Ectodermal cell (in vitro differentiated cells): Measurements from ENCODE around the gene LDLRAD4.

Experiments
- H3K27ac ChIP-seq: 2 replicates; pipeline ENCODE4 v1.7.0; 2013; ENCODE audit warnings: mild to moderate bottlenecking, low read depth, low read length; ENCODE audit not compliant: insufficient read depth, poor library complexity, severe bottlenecking
- H3K27me3 ChIP-seq: 2 replicates; pipeline ENCODE4 v1.7.0; 2013; ENCODE audit warnings: mild to moderate bottlenecking, low read length; ENCODE audit not compliant: insufficient read depth, control insufficient read depth, poor library complexity, severe bottlenecking
- H3K36me3 ChIP-seq: one replicate; pipeline ENCODE4 v1.7.0; 2013; ENCODE audit warnings: low read length; ENCODE audit not compliant: control insufficient read depth, insufficient read depth
- H3K4me1 ChIP-seq: one replicate; pipeline ENCODE4 v1.7.0; 2013; ENCODE audit warnings: low read length; ENCODE audit not compliant: control insufficient read depth, insufficient read depth
- H3K4me3 ChIP-seq: 2 replicates; pipeline ENCODE4 v1.7.0; 2013; ENCODE audit warnings: low read depth, low read length, control low read depth; ENCODE audit not compliant: insufficient read depth
- H3K9me3 ChIP-seq: 2 replicates; pipeline ENCODE4 v1.7.0; 2013; ENCODE audit warnings: mild to moderate bottlenecking, low read length, moderate library complexity; ENCODE audit not compliant: control insufficient read depth
- WGBS, 2 experiments: methylation state at CpG; one replicate each; pipeline ENCODE4 v1.1.7; 2013; ENCODE audit warnings: missing lambda C conversion rate in 2 of 2; 5-methylcytosine and 5-hydroxymethylcytosine counted together

LDLRAD4 gene

GRCh38 chr18:13625843-13626543 is 407.4 kb downstream of the LDLRAD4 start:
- no peak overlapping the region for H3K4me3 ChIP-seq
- no peaks in the 10 kb centered on the region for H3K36me3 ChIP-seq
- H3K27me3 ChIP-seq = no peaks in the 10 kb centered on the region
- H3K27ac ChIP-seq = no peak overlapping the region
- peaks cover 10% of the 10 kb centered on the region for H3K4me1 ChIP-seq
- H3K9me3 ChIP-seq = no peaks in the 10 kb centered on the region
- 95 to 98% methylated on average over 8 of the region's 8 CpGs for WGBS, 2 experiments

GRCh38 chr18:13626544-13626908 is 408.0 kb downstream of the LDLRAD4 start:
- Histone ChIP-seq H3K36me3 (no peaks in the 10 kb centered on the region), H3K4me1 (peaks cover 10% of the 10 kb centered on the region), H3K27me3 (no peaks in the 10 kb centered on the region), H3K9me3 (no peaks in the 10 kb centered on the region), H3K27ac (no peak overlapping the region), H3K4me3 (no peak overlapping the region)
- WGBS, 2 experiments = 90 to 91% methylated on average over 2 of the region's 2 CpGs

- H3K36me3 ChIP-seq = no peaks in the 10 kb centered on the region
- 89 to 91% methylated on average over 8 of the region's 8 CpGs for WGBS, 2 experiments
- H3K9me3 ChIP-seq = no peaks in the 10 kb centered on the region
- no peaks in the 10 kb centered on the region for H3K27me3 ChIP-seq
- peaks cover 10% of the 10 kb centered on the region for H3K4me1 ChIP-seq
- no peak overlapping the region for H3K27ac ChIP-seq
- no peak overlapping the region for H3K4me3 ChIP-seq
Observed at GRCh38 chr18:13627639-13628038, 409.1 kb downstream of the LDLRAD4 start.

GRCh38 chr18:13628211-13628610 is 409.7 kb downstream of the LDLRAD4 start:
- no peaks in the 10 kb centered on the region for H3K9me3 ChIP-seq
- no peaks in the 10 kb centered on the region for H3K36me3 ChIP-seq
- H3K27me3 ChIP-seq = no peaks in the 10 kb centered on the region
- H3K27ac ChIP-seq = no peak overlapping the region
- H3K4me1 ChIP-seq = peaks cover 10% of the 10 kb centered on the region
- WGBS, 2 experiments = 60 to 66% methylated on average over 9 of the region's 9 CpGs
- no peak overlapping the region for H3K4me3 ChIP-seq

GRCh38 chr18:13629841-13630715 is 411.5 kb downstream of the LDLRAD4 start:
- H3K27ac ChIP-seq = no peak overlapping the region
- WGBS, 2 experiments = 49 to 57% methylated on average over 8 of the region's 8 CpGs

GRCh38 chr18:13630716-13631268 is 412.2 kb downstream of the LDLRAD4 start:
- Histone ChIP-seq H3K36me3 (no peaks in the 10 kb centered on the region), H3K27ac (no peak overlapping the region), H3K4me3 (no peak overlapping the region), H3K4me1 (peaks cover 10% of the 10 kb centered on the region), H3K9me3 (no peaks in the 10 kb centered on the region), H3K27me3 (no peaks in the 10 kb centered on the region)
- 87 to 90% methylated on average over 6 to 7 of the region's 7 CpGs for WGBS, 2 experiments

More at GRCh38 chr18:13629841-13630715, 411.5 kb downstream of the LDLRAD4 start:
- no peaks in the 10 kb centered on the region for H3K27me3 ChIP-seq
- H3K36me3 ChIP-seq = no peaks in the 10 kb centered on the region
- peaks cover 10% of the 10 kb centered on the region for H3K4me1 ChIP-seq
- no peak overlapping the region for H3K4me3 ChIP-seq
- no peaks in the 10 kb centered on the region for H3K9me3 ChIP-seq

GRCh38 chr18:13633700-13634099 is 415.1 kb downstream of the LDLRAD4 start:
- no peaks in the 10 kb centered on the region for H3K4me1 ChIP-seq
- H3K9me3 ChIP-seq = no peaks in the 10 kb centered on the region
- no peak overlapping the region for H3K27ac ChIP-seq
- no peak overlapping the region for H3K4me3 ChIP-seq
- no peaks in the 10 kb centered on the region for H3K27me3 ChIP-seq
- H3K36me3 ChIP-seq = no peaks in the 10 kb centered on the region
- 90 to 94% methylated on average over 5 of the region's 5 CpGs for WGBS, 2 experiments

GRCh38 chr18:13635046-13635445 is 416.5 kb downstream of the LDLRAD4 start:
- Histone ChIP-seq H3K4me1 (no peaks in the 10 kb centered on the region), H3K27me3 (no peaks in the 10 kb centered on the region), H3K4me3 (no peak overlapping the region), H3K9me3 (no peaks in the 10 kb centered on the region), H3K27ac (no peak overlapping the region), H3K36me3 (no peaks in the 10 kb centered on the region)
- WGBS, 2 experiments = 94% methylated on average over 5 of the region's 5 CpGs

- 92 to 94% methylated on average over 10 of the region's 10 CpGs for WGBS, 2 experiments
- H3K4me1 ChIP-seq = no peaks in the 10 kb centered on the region
Observed at GRCh38 chr18:13638719-13639595, 420.4 kb downstream of the LDLRAD4 start.

More at GRCh38 chr18:13638719-13639595, 420.4 kb downstream of the LDLRAD4 start:
- H3K27me3 ChIP-seq = peaks cover 21% of the 10 kb centered on the region
- H3K36me3 ChIP-seq = no peaks in the 10 kb centered on the region
- H3K9me3 ChIP-seq = no peaks in the 10 kb centered on the region
- no peak overlapping the region for H3K27ac ChIP-seq
- no peak overlapping the region for H3K4me3 ChIP-seq
